LHCN-M2 (cell line): ENCODE results near the gene NDC80. TPM values are rescaled to one million over a fixed set of nuclear protein-coding genes. Genes with fewer than 3 reads are reported as not detected.
"Not testable (repeated sequence)": the region's sequence is repeated elsewhere in the genome, so short reads cannot be mapped to it uniquely, and the experiment has no call there.

Experiments
- DNase-seq: peaks from one replicate; pipeline ENCODE4 v3.0.0-alpha.2; 2012; ENCODE audit warnings: low read depth
- polyA plus RNA-seq: library from polyadenylated mRNA; unstranded; fragments of >200 nt; gene quantifications from one replicate; pipeline ENCODE4 v1.2.1, GENCODE V29; 2012; ENCODE audit warnings: missing spikeins
- total RNA-seq: library from RNA; depleted of rRNA; stranded (reverse); fragments of >200 nt; gene quantifications from 2 replicates; pipeline ENCODE4 v1.2.3, GENCODE V29; 2014; rRNA removed

NDC80 gene
- 64.1 and 90.8 TPM in 2 replicates for total RNA-seq
- polyA plus RNA-seq, result 15.1 TPM

DNA sequence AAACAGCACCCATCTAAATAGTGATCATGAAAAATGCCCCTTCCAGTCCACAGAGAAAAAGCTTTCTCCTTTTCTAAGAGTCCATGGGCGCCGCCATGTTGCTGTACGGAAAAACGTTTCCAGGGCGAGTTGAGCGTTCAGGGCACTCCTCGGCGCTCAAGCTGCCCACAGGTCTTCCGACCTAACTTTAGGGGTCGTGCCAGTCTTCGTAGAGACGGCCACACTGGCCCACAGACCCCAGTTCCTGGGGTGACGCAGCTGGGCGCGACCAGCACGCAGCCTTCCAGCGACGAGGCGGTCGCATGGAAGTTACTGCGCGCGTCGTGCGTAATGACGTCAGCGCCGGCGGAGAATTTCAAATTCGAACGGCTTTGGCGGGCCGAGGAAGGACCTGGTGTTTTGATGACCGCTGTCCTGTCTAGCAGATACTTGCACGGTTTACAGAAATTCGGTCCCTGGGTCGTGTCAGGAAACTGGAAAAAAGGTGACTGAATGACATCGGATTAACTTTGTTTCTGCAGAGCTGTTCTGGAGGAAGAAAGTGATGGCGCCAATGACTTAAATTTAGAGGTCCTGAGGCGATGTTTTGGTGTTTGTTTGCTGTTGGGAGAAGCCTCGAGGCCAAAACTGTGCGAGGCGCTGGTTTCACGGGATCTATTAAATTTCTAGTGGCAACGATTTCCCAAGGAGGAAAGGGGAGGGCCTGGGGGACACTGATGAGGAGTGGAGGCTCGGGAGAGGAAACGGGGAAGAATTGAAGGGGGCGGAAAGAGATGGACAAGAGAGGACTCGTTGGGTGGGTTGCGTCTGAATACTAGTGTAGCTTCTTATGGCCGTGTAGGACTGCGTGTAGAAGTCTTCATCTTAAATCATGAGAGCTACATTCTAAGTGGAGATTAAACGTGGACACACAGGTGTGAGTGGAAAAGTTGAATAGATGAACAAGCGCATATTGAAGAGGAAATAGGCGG, at the start of gene NDC80, which contains the start of gene METTL4:
Gene NDC80, plus strand, starts transcription at position 358 of the 971 bp plus-strand sequence. CDS start 1,429 bp downstream, outside the sequence.
Gene METTL4, minus strand, starts transcription at position 306 of the 971 bp plus-strand sequence. CDS start 4,289 bp downstream, outside the sequence.
- peak; percentile 90 for DNase-seq

DNA sequence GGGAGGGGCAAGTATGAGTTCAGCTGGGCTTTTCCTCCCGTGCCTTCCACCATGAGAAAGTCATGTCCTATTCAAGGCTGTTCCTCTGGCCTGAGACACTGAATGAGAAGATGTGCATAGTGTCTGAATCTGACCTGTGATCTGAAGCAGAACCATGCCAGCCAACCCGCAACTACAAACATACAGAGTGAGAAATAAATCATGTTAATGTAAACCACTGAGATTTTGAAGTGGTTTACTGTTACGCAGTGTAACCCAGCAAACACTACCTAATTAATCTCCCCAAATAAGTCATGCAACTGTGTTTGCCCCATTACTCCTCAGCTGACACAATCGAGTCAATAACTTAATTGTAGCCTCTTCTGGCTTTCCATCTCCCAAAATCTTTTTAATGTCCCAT, 49.2 kb upstream of the NDC80 start:
- no peak for DNase-seq

DNA sequence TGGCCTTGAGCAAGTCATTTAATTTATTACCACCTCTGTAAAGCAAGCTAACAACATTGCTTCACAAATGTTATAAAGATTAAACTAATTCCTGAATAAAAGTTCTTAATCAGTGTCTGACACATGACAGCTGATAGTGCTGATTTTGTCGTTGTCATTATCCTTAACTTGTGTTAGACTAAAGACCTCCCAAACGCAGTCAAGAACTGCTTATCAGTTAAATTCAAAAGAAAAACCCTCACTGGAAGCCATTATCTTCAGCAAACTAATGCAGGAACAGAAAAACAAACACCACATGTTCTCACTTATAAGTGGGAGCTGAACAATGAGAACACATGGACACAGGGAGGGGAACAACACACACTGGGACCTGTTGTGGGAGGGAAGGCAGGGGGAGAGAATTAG, 46.6 kb upstream of the NDC80 start:
- not testable (repeated sequence) for DNase-seq

DNA sequence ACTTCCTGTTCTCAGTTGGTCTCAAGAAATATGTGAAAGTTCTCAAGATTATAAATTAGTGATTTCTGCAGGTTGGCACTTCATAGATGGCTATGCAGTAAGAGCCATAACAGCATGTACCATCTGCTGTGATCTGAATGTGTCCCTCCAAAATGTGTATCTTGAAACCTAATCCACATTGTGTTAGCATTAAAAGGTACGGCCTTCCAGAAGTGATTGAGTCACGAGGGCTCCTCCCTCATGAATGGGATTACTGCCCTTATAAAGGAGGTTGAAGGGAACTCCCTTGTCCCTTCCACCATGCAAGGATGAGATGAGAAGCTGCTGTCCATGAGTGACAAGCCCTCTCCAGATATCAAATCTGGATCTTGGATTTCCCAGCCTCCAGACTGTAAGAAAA, 45.0 kb upstream of the NDC80 start:
- DNase-seq, result no peak

DNA sequence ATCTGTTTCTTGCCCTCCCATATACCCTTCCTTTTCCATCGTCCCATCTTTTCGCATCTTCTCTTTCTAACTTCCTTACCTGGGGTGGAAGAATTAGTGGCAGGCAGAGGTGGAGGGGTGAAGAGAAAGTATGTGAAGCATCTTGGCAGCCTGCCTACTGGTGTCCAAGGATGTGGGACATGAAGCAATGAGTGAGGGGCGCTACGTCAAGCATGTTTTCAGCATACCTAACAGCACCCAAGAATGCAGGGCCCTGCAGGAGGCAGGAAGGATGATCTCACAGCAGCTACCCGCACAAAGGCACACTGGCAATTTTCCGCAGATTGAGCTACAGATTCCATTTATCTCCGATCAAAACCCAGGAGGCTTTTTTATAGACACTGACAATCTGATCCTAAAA, 42.2 kb upstream of the NDC80 start:
- no peak for DNase-seq

DNA sequence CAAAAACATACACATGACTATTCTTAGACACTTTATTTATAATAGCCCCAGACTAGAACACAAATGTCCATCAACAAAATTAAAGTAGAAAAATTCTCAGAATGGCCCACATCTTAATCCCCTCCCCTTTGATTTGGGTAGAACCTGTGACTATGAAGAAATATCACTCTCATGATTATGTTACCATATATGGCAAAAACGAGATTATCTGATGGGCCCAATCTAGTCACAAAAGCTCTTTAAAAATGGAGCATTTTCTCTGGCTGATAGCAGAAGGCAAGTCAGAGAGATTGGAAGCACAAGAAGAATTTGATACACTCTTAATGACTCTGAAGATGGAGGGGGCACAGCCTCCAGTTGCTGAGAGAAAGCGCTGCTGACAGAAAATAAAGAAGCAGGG, 39.6 kb upstream of the NDC80 start:
- DNase-seq, result no peak

DNA sequence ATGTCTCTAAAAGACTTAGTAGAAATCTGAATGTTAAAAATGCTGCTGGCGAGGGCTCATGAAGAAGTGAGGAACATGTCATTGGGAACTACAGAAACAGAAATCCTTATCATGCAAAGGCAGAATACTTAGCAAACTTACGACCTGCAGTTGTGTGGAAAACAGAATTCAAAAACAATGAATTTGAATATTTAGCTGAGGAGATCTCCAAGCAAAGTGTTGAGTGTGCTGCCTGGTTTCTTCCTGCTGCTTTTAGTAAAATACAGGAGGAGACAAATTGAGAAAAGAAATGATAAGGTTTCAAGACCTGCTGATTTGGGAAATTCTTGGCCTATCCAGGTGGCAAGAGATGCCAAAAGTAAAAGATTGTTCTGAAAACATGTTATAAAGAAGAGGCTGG, 38.6 kb upstream of the NDC80 start:
- no peak for DNase-seq

DNA sequence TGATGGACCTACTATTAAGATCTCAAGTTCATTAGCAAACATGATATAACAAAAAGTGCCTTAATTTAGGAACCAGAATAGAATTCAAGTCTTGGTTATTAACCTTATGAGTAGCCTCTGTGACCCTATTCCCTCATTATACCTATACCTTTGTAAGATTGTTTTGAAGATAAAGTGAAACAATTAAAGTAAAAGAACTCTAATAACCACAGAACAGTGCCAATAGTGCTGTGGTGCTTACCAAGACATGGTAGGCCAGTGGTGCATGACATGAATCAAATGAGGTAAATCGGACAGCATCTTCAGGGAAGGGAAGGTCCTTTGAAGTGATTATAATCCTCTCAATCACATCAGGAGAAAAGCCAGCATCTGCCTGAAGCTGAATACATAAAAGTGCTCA, 36.5 kb upstream of the NDC80 start:
- DNase-seq, result no peak

DNA sequence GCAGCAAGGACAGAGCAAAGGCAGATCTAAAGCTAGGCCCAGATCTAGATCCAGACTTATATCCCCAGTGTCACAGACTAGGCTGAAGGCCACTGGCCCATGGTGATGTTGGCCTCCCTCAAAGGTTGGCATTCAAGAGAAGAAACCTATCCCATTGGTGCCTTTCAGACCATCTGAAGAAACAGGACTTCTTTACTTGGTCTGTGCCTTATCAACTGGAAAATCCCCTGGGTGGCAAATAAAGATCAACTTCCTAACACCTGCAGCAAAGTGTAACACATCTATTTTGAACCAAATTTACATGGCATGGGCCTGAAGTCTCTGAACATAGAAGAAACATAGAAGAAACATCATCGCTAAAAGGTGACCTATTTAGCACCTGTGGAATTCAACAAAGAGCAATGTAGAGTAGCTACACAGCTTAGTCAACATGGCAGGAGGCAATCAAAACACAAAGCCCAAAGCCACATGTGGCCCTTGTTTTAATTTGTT, 35.9 kb upstream of the NDC80 start:
- no peak for DNase-seq

DNA sequence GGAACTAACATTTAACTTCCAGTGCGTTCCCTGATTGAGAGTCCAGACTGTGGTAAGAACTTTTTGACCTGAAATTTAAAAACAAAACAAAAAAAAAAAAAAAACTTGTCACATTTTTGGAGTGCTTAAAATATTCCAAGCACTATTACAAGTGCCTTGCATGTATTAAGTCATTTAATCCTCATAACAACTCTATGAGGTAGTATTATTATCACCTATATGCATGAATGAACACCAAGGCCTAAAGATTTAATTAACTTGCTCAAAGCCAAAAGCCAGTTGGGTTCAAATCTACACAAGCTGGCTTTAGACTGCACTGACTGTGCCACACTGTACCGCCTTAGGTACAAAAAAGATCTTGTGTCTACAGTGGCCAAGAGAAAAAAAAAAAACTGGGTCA, 35.3 kb upstream of the NDC80 start:
- DNase-seq, result no peak

DNA sequence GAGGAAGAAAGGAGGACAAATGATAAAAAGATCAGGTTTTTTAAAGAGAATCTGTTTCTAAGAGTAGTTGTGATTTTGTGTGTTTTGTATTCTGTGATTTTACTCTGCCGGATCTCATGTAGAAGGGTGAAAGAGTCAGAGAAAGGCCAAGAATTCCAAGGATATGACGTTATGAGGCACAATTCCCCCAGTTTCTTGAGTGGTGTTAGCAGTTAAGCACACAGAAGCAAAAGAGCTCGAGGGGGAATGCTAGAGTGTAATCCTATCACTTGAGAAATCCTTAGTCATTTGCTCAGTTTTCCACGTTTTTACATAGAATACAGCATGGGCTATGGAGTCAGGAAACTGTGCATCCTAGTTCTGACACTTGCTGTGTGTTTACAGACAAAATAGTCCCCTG, 34.9 kb upstream of the NDC80 start:
- DNase-seq, result no peak

DNA sequence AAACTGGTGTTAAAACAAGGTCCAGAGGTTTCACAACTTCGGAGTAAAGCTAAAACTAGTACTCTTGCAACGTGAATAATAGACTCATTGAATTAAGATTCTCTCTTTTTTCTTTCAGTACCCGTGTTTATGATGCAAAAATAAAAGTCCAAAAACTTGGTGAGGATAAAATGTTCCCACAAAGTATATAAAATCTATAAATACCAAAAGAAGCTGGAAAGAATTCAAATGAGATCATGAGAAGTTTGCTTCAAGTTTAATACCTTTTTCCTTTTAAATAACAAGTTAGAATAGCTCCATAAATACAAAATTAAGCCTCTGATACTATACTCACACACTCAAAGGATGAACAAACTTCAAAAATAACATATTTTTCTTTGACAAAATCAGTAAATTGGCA, 34.1 kb upstream of the NDC80 start:
- no peak for DNase-seq

DNA sequence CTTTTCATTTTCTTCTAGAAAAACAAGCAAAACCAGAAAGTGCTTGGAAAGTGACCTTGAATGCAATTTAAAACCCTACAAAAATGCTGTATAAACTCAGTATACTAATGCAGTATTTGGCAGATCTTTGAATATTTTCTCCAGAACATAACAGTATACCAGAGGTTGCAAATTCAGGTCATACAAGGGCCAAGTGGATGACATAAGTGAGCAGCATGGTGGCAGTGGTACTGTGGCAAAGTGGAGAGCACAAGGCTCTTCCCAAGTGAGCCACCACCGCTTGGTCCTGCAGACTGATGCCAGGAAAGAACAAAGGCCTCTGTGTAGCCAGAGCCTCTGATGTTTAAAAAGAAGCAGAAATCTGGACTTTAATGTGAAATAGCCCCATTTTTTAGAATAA, 33.1 kb upstream of the NDC80 start:
- no peak for DNase-seq

DNA sequence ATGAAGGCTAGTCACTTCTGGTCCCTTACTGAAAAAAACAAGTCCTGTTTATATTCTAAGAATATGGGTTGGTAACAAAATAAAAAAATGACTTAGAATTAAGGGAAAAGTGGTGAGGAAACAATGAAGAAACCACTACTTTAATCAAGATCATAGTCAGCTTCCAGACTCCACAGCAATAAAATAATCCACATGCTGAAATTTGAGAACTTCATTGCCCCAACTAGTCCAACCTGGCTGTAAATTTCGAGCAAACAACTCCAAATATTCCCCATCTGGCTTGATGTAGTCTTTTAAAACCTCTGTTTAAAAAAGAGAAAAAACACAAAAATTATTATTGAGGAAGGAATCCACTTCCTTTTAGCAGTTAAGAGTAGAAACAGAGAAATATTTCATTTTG, 32.5 kb upstream of the NDC80 start:
- DNase-seq, result no peak

DNA sequence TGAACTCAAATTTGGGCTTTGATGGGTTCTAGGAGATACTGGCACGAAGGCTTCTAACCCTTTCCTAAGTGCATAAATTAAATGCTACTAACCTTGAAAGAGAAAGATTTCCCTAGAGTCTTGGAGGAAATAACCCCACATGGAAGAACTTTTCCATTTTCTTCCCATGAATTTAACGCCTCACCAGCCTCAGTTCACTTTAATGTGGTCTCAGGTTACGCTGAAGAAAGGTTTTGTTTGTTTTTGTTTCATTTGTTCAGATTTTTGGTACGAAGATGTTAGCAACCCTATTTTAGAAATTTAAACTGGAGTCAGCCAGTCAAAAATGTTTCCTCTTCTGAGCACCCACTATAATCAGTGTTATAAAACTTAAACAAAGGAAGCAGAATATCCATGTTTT, 30.8 kb upstream of the NDC80 start:
- DNase-seq, result no peak

DNA sequence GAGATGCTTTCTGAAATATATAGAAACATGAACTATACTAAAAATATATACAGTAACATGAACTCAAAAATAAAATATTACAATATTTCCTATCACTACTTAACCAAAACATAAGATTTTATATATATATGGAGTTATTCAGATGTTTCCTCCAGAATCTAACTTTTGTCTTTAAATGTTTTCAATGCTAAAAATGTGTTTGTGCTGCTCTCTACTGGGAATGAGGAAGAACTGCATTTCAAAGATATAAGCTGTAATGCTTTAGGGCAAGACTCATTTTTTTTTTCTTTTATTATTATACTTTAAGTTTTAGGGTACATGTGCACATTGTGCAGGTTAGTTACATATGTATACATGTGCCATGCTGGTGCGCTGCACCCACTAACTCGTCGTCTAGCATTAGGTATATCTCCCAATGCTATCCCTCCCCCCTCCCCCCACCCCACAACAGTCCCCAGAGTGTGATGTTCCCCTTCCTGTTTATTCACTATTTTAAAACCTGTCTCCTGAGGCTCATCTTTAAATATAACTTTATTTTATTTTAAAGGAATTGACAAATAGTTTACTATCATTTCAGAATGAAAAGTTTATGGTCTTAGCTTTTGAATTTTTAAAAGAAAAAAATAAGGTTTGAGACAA, 29.3 kb upstream of the NDC80 start:
- peak; percentile 43 for DNase-seq

DNA sequence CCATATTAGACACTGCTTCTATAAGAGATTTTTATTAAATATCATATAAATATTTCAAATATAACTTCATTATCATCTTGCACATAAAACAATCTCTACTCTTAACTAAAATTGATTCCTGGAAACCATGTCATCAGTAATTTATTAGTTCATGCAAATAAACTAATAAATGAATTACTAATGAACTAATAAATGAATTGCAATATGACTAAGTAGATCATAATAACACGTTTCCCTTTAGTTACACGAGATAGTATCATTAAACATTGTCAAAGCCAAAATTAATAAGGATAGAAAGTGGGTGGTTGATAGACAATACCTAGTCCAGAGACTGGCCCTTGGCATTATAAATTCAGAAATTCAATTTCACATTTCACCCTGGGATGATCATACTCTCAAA, 26.2 kb upstream of the NDC80 start:
- DNase-seq, result no peak

DNA sequence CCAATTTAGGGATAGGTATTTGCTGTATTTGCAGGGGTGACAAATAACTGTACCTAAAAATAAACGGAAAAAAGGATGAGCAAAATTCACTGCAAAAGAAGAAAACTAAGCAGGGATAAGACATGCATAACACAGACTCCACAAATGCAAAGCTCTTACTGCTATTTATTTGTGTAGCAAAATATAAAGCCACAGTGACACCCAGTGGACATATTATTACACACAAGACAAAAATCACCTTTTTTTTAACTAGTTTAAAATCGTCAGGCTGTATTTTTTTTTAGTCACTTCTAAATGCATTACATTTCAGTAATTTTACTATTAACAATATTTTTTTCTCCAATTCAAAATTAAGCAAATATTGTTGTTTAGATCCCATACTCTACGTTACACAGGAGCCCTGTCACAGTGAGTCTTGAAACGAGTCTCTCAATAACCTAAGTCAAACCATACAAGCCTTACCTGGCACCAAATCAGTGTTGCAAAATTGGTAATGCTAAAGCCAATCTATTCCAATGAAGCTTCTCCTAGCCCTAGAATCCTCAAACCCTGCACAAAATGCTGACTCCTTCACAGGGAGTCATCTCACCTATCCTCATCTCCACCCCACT, 23.8 kb upstream of the NDC80 start:
- DNase-seq, result peak; percentile 55

DNA sequence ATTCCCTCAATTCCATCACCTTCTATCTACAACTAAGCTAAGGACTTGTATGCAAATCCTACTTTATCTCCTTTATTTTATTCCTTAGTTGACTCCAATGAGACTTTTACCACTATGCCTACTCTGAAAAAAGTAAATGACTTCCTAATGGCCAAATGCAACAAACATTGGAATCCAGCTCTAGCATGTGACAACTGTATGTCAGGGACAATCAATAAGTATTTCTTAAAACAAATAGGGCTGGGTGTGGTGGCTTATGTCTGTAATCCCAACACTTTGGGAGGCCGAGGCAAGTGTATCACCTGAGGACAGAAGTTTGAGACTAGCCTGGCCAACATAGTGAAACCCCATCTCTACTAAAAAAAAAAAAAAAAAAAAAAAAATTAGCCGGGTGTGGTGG, 21.9 kb upstream of the NDC80 start:
- DNase-seq, result no peak

DNA sequence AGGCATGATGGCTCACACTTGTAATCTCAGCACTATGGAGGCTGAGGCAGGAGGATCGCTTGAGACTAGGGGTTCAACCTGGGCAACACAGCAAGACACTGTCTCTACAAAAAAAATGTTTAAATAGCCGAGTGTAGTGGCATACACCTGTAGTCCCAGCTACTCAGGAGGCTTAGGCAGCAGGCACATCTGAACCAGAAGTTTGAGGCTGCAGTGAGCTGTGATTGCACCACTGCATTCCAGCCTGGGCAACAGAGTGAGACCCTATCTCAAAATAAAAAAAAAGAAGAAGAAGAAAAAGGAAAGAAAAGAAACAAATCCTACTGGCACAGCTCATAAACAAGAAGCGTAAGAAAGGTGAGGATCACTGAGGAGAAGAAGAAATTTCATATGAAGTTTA, 19.9 kb upstream of the NDC80 start:
- DNase-seq, result no peak

DNA sequence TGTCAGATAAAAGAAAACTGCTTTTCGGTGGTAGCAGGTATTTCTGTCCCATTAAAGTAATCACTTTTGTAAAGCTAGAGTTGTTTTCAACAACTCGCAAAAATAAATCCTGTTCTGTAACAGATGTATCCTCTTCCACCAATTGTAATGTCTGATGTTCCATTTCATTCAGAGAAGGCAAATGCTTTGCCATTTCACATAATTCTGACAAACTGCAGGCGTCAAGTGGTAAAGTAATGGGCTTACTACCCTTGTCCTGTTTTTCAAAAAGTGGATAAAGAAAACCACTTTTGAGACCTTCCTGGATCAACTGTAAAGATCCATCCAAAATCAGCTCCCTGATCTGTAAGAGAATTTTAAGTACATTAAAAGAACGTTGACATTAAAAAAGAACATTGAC, 16.7 kb upstream of the NDC80 start:
- DNase-seq, result no peak

DNA sequence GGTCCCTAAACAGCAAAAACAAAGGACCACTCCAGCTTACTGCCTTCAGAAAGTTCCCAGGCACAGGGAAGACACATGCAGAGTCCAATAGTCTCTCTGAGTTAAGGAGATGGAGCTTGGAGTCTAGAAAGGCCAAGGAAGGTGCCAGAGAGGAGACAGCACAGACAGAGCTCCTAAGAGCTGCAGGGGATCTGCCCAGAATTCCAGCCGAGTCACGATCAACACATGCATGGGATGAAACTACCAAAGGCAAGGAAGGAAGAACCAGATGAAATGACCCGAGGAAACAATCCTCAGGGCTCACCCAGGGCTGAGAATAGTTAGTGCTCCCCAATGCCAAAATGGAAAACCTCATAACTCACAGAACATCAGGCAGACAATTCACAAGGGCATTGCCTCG, 15.5 kb upstream of the NDC80 start:
- DNase-seq, result no peak
